HepG2 (cell line): ENCODE measurements around the gene ALCAM. TPM values are rescaled to one million over a fixed set of nuclear protein-coding genes. Genes with fewer than 3 reads are reported as not detected.

Experiments used
- CSRNP2 ChIP-seq: sonication (generic); formaldehyde crosslinking; conservative IDR thresholded peaks from 2 replicates; pipeline ENCODE4 v1.8.0; 2022; ENCODE audit warnings: low read depth, missing genetic modification reagents
- DZIP1 ChIP-seq: sonication (generic); formaldehyde crosslinking; IDR thresholded peaks from 2 replicates; pipeline ENCODE4 v1.5.0; 2020; ENCODE audit warnings: mild to moderate bottlenecking, missing genetic modification reagents
- FOXK1 ChIP-seq: sonication (generic); formaldehyde crosslinking; IDR thresholded peaks from 2 replicates; pipeline ENCODE4 v1.4.0; 2020; ENCODE audit warnings: low read depth, missing genetic modification reagents, borderline replicate concordance
- HDAC1 ChIP-seq: sonication (generic); formaldehyde crosslinking; IDR thresholded peaks from 2 replicates; pipeline ENCODE4 v1.5.1; 2020; ENCODE audit warnings: mild to moderate bottlenecking, missing genetic modification reagents
- HIC2 ChIP-seq: sonication (generic); formaldehyde crosslinking; IDR thresholded peaks from 2 replicates; pipeline ENCODE4 v1.9.0; 2022; ENCODE audit warnings: low read depth, missing genetic modification reagents
- IKZF1 ChIP-seq: fragments of 450-650 bp; IDR thresholded peaks from 2 replicates; pipeline ENCODE4 v1.7.1; 2016
- KAT2B ChIP-seq: fragments of 150-350 bp; IDR thresholded peaks from 2 replicates; pipeline ENCODE4 v1.6.1; 2014; ENCODE audit warnings: low read depth, low read length, borderline replicate concordance
- RFX1 ChIP-seq: fragments of 450-650 bp; IDR thresholded peaks from 2 replicates; pipeline ENCODE4 v1.6.1; 2017
- SMC3 ChIP-seq: IDR thresholded peaks from 2 replicates; pipeline ENCODE4 v1.6.1; 2011; ENCODE audit warnings: low read length, improper control_type of control experiment
- SP2 ChIP-seq: sonication (generic); formaldehyde crosslinking; IDR thresholded peaks from 2 replicates; pipeline ENCODE4 v1.5.1; 2020; ENCODE audit warnings: mild to moderate bottlenecking, missing genetic modification reagents
- THAP11 ChIP-seq: IDR thresholded peaks from 2 replicates; pipeline ENCODE4 v1.6.1; 2016; ENCODE audit warnings: missing biosample characterization, missing genetic modification reagents
- ZFP36L1 ChIP-seq: sonication (generic); formaldehyde crosslinking; IDR thresholded peaks from 2 replicates; pipeline ENCODE4 v1.8.0; 2022; ENCODE audit warnings: mild to moderate bottlenecking, missing genetic modification reagents, moderate library complexity
- ZFP62 ChIP-seq: sonication (generic); formaldehyde crosslinking; IDR thresholded peaks from 2 replicates; pipeline ENCODE4 v1.4.0; 2020; ENCODE audit warnings: missing genetic modification reagents
- ZMAT5 ChIP-seq: sonication (generic); formaldehyde crosslinking; IDR thresholded peaks from 2 replicates; pipeline ENCODE4 v1.5.0; 2020; ENCODE audit warnings: mild to moderate bottlenecking, low read depth, missing genetic modification reagents, borderline replicate concordance
- ZNF101 ChIP-seq: sonication (generic); formaldehyde crosslinking; IDR thresholded peaks from 2 replicates; pipeline ENCODE4 v1.4.0; 2020; ENCODE audit warnings: mild to moderate bottlenecking, low read depth, missing genetic modification reagents, borderline replicate concordance
- ZNF205 ChIP-seq: IDR thresholded peaks from 2 replicates; pipeline ENCODE4 v1.6.1; 2018; ENCODE audit warnings: missing biosample characterization, missing genetic modification reagents
- ZNF614 ChIP-seq: IDR thresholded peaks from 2 replicates; pipeline ENCODE4 v1.6.1; 2018; ENCODE audit warnings: missing biosample characterization, missing genetic modification reagents, inconsistent platforms, borderline replicate concordance
- ZNF629 ChIP-seq: sonication (generic); formaldehyde crosslinking; conservative IDR thresholded peaks from 2 replicates; pipeline ENCODE4 v1.5.0; 2020; ENCODE audit warnings: missing genetic modification reagents
- ZNF839 ChIP-seq: sonication (generic); formaldehyde crosslinking; IDR thresholded peaks from 2 replicates; pipeline ENCODE4 v1.4.0; 2020; ENCODE audit warnings: missing genetic modification reagents, mild to moderate bottlenecking, borderline replicate concordance
- ZSCAN30 ChIP-seq: sonication (generic); formaldehyde crosslinking; IDR thresholded peaks from 2 replicates; pipeline ENCODE4 v1.5.0; 2020; ENCODE audit warnings: mild to moderate bottlenecking, missing genetic modification reagents
- ZUFSP ChIP-seq: sonication (generic); formaldehyde crosslinking; IDR thresholded peaks from 2 replicates; pipeline ENCODE4 v1.9.0; 2021; ENCODE audit warnings: missing genetic modification reagents, mild to moderate bottlenecking, borderline replicate concordance
- polyA plus RNA-seq, 8 experiments: library from polyadenylated mRNA; depleted of rRNA in 3 of 8; stranded (reverse) in 7 of 8; unstranded in 1 of 8; fragments of >200 nt; fragmentation: Illumina TruSeq in 4 of 8; extraction: Trizol in 4 of 8; gene quantifications; 2 replicates each; pipeline versions ENCODE4 v1.2.1 to v1.2.3, GENCODE V29; 2011 to 2016; ENCODE audit warnings: low read depth in 4 of 8, missing spikeins in 1 of 8, mixed read lengths in 1 of 8; ENCODE audit not compliant: insufficient read depth in 1 of 8
- total RNA-seq, 5 experiments: library from RNA; depleted of rRNA; stranded (reverse); fragments of >200 nt; fragmentation: Illumina TruSeq; extraction: Trizol; gene quantifications; 2 replicates each; pipeline ENCODE4 v1.2.3, GENCODE V29; 2016; ENCODE audit warnings: low read depth in 1 of 5

The ALCAM gene
- total and polyA plus RNA-seq, 2 of the 13 experiments (the other 11 are each of a cell fraction or from before 2014, with no cell fraction given) = 26.0 to 33.1 TPM

GRCh38 chr3:105367406-105368213 is 901 bp downstream of the ALCAM start (continued):
- TF ChIP-seq ZNF101 (CRISPR knock-in tag) = no peak
- peak; percentile 61; the same call in 1 of the 2 replicates for TF ChIP-seq HIC2 (CRISPR knock-in tag)
- no peak for TF ChIP-seq ZUFSP
- no peak for TF ChIP-seq KAT2B
- TF ChIP-seq ZNF614 (CRISPR knock-in tag) = no peak
- 0 out of 2 replicates have a peak, but pooled peaks have one; percentile 34 for TF ChIP-seq ZNF629 (CRISPR knock-in tag)
- no peak for TF ChIP-seq ZSCAN30
- no peak for TF ChIP-seq ZFP62 (CRISPR knock-in tag)
- TF ChIP-seq HDAC1 (CRISPR knock-in tag) = no peak; the same call in 1 of the 2 replicates
- TF ChIP-seq RFX1 = no peak
- no peak for TF ChIP-seq ZNF205
- TF ChIP-seq SMC3 = no peak
- TF ChIP-seq IKZF1 = no peak
- no peak for TF ChIP-seq FOXK1
- no peak for TF ChIP-seq ZMAT5
- no peak for TF ChIP-seq DZIP1 (CRISPR knock-in tag)
- TF ChIP-seq THAP11 = no peak
- TF ChIP-seq ZFP36L1 (CRISPR knock-in tag) = no peak
- no peak for TF ChIP-seq ZNF839
- TF ChIP-seq SP2 (CRISPR knock-in tag) = no peak
- TF ChIP-seq CSRNP2 (CRISPR knock-in tag) = no peak
